ENCODE results near the gene UMODL1.

Gene UMODL1

DNA sequence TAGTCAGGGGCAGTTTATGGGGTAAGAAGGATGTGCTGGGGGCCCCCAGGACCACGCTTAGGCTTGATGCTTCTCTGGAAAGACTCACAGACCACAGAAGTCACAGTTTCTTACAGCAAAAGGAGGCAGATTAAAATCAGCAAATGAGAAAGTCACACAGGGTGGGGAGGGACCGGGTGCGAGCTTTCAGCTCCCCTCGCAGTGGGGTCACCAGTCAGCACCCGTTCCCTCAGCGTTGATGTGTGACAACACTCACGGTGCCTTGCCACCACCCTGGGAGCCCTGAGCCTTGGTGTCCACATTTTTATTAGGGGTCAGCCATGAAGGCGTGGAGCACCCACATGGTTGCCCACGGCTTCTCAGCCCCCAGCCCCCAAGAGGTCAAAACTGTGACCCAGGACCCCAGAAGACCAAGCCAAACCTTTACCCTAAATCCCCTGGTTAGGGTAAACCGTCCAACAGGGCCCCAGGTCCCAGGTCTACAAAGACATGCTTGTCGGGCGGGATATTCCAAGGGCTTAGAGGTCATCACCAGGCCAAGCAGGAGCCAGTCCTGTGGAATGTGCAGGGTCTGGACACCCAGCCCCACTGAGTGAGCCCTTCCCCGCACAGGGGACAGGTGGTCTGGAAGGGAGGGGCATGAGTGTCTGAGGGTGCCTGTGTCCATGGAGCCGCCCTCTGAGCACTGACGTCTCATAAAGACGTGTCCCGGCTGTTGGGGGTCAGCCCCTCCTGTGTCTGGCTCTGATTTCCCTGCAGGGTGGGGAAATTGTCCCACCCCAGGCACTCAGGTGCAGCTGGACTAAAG is 83.3 kb downstream of the UMODL1 start:
- no peaks in the 10 kb centered on the region for H3K9me3 Mint-ChIP-seq
- H3K27me3 Mint-ChIP-seq (ENCODE audit: low read depth): peaks cover 8% of the 10 kb centered on the region
- no peak overlapping the region for H3K4me3 Mint-ChIP-seq
- H3K27ac Mint-ChIP-seq: peak overlapping the region in 1 of 3 experiments; percentile 34
- peaks cover 62% of the 10 kb centered on the region for H3K4me1 Mint-ChIP-seq
- no peak for TF ChIP-seq CTCF (IDR thresholded peaks at IDR 0.05; ENCODE audit: unreplicated experiment in 3 of 3)
- no peaks in the 10 kb centered on the region for H3K36me3 Mint-ChIP-seq (ENCODE audit: low read depth)

DNA sequence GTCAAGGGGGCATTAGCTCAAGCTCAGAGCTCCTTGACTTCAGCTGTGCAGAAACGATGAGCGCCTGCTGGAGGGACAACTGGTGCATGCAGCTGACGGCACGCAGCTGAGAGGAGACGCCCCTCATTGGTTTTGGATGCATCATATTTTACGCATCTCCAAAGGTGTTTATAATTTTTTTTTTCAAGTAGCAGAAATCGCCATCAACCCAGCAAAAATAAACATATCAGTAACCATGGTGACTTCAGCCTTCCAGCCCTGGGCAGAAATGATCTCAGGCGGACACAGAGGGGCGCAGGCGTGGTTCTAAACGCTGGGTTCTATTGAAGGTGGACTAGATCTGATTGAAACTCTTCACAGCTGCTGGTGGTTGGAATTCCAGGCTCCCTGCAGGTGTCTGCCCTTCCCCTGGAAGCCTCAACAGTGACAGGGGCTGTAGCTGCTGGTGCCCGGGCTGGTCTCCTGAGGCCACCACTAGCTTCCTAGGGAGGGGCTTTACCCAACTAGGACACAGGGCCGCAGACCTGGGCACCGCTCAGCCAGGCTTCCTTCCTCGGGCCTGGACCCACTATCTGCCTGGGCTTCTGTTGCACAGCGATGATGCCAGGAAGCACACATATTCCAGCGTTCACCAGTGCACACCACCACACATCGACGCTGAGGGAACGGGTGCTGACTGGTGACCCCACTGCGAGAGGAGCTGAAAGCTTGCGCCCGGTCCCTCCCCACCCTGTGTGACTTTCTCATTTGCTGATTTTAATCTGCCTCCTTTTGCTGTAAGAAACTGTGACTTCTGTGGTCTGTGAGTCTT is 84.1 kb downstream of the UMODL1 start:
- Mint-ChIP-seq H3K9me3 (no peaks in the 10 kb centered on the region), H3K27me3 (ENCODE audit: low read depth) (peaks cover 6% of the 10 kb centered on the region), H3K36me3 (ENCODE audit: low read depth) (no peaks in the 10 kb centered on the region), H3K27ac (peak overlapping the region; percentile 34 to 61 (median 34)), H3K4me3 (no peak overlapping the region), H3K4me1 (peaks cover 62% of the 10 kb centered on the region)
- no peak for TF ChIP-seq CTCF (IDR thresholded peaks at IDR 0.05; ENCODE audit: unreplicated experiment in 3 of 3)

DNA sequence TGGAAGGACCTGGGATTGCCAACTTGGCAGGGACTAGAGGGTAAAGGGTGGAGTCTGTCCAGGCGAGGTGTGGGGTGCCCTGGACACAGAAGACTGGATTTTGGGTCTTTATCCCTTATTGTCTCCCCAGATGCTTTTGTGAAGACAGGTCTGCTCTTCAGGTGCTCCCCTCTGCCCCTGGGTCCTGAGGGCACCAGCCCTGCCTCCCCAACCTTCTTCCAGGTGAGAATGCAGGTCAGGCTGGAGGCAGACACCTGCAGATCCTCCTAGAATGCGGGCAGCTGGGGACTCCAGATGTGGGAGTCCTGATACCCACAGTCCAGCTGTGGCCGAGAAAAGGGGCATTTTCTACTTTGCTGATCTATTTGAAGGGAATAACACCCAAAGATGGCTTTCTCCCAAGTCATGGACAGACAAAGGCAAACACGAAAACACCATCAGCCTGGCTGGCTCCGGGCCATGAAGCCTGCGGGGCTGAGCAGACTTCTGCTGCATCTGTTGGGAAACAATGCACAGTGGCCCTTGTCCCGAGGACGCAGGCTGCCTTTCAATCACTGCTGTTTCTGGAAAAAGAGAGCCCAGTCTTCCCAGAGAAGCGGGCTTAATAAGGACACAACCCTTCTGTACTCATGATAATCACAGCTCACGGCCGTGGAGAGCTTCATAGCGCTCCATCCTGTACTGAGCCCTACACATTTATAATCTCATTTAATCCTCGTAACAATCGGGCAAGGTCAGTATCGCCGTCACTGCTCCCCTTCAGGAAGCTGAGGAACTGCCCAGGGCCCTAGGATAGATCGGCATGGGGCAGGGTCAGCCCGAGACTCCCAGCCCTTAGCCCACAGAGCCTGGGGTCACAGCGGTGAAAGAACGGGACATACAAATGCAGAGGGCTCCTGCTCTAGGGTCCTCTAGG is 85.8 kb downstream of the UMODL1 start:
- Mint-ChIP-seq H3K27me3 (ENCODE audit: low read depth) (peaks cover 6% of the 10 kb centered on the region), H3K36me3 (ENCODE audit: low read depth) (no peaks in the 10 kb centered on the region), H3K9me3 (no peaks in the 10 kb centered on the region), H3K27ac (peak overlapping the region; percentile 60 to 87 (median 80)), H3K4me1 (peaks cover 60% of the 10 kb centered on the region), H3K4me3 (peak overlapping the region in 1 of 3 experiments; percentile 16)
- no peak for TF ChIP-seq CTCF (IDR thresholded peaks at IDR 0.05; ENCODE audit: unreplicated experiment in 3 of 3)

DNA sequence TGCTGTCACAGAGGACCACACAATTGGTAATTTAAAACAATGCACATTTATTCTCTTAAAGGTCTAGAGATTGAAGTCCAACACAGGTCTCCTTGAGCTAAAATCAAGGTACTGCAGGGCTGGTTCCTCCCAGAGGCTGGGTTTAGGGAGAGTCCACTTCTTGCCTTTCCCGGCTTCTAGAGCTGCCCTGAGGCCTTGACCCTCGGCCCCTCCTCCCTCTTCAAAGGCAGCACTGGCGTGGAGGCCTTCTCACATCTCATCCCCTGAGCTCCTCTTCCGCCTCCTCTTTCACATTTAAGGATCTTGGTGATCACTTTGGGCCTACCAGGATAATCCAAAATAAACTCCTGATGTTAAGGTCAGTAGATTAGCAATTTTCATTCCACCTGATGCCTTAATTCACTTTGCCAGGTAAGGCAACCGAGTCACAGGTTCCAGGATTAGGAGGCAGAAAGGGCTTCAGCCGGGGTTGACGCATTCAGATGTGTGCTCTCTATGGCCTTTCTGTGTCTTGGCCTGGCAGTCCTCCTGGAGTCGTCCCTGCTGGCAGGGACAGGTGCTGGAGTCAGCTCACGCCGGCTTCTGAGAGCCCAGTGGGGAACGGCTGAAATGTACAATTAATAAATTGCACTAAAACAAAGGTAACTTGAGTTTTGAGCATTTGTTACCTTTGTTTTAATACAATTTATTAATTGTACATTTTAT is 86.6 kb downstream of the UMODL1 start:
- Mint-ChIP-seq H3K4me3 (peak overlapping the region in 1 of 3 experiments; percentile 52), H3K27ac (peak overlapping the region; percentile 60 to 87 (median 80)), H3K36me3 (ENCODE audit: low read depth) (no peaks in the 10 kb centered on the region), H3K27me3 (ENCODE audit: low read depth) (peaks cover 6% of the 10 kb centered on the region), H3K4me1 (peaks cover 52% of the 10 kb centered on the region), H3K9me3 (no peaks in the 10 kb centered on the region)
- TF ChIP-seq CTCF (IDR thresholded peaks at IDR 0.05; ENCODE audit: unreplicated experiment in 3 of 3): no peak

- no peak overlapping the region for H3K4me3 Mint-ChIP-seq
- peaks cover 6% of the 10 kb centered on the region for H3K27me3 Mint-ChIP-seq (ENCODE audit: low read depth)
- no peak for TF ChIP-seq CTCF (IDR thresholded peaks at IDR 0.05; ENCODE audit: unreplicated experiment in 3 of 3)
- H3K4me1 Mint-ChIP-seq: peaks cover 46% of the 10 kb centered on the region
- H3K27ac Mint-ChIP-seq: peak overlapping the region in 1 of 3 experiments; percentile 64
- no peaks in the 10 kb centered on the region for H3K36me3 Mint-ChIP-seq (ENCODE audit: low read depth)
- no peaks in the 10 kb centered on the region for H3K9me3 Mint-ChIP-seq
These were observed 87.7 kb downstream of the UMODL1 start for GRCh38 chr21:42158846-42159245.
